Ishikawa (cell line): Measurements from ENCODE around the gene FGF21.

Source experiments
- CEBPB ChIP-seq: IDR thresholded peaks from 2 replicates; pipeline ENCODE4 v1.6.1; 2012
- CREB1 ChIP-seq: IDR thresholded peaks from 2 replicates; pipeline ENCODE4 v1.6.1; 2012; ENCODE audit warnings: low read depth
- EGR1 ChIP-seq: IDR thresholded peaks from 2 replicates; pipeline ENCODE4 v1.6.1; 2012
- EP300 ChIP-seq: IDR thresholded peaks from 2 replicates; pipeline ENCODE4 v1.6.1; 2012; ENCODE audit warnings: borderline replicate concordance
- FOXM1 ChIP-seq: IDR thresholded peaks from 2 replicates; pipeline ENCODE4 v1.6.1; 2012; ENCODE audit warnings: low read depth, borderline replicate concordance
- NFIC ChIP-seq: IDR thresholded peaks from 2 replicates; pipeline ENCODE4 v1.6.1; 2012
- RAD21 ChIP-seq: IDR thresholded peaks from 2 replicates; pipeline ENCODE4 v1.6.1; 2012; ENCODE audit warnings: low read depth
- TAF1 ChIP-seq: IDR thresholded peaks from 2 replicates; pipeline ENCODE4 v1.6.1; 2012; ENCODE audit warnings: low read depth, mild to moderate bottlenecking
- TCF12 ChIP-seq: IDR thresholded peaks from 2 replicates; pipeline ENCODE4 v1.6.1; 2012; ENCODE audit warnings: low read depth
- TEAD4 ChIP-seq: IDR thresholded peaks from 2 replicates; pipeline ENCODE4 v1.6.1; 2012
- YY1 ChIP-seq: IDR thresholded peaks from 2 replicates; pipeline ENCODE4 v1.6.1; 2012; ENCODE audit warnings: low read depth
- ZBTB7A ChIP-seq: IDR thresholded peaks from 2 replicates; pipeline ENCODE4 v1.6.1; 2012; ENCODE audit warnings: low read depth
- TF ChIP-seq, protein P1 (sequence below): IDR thresholded peaks from 2 replicates; pipeline ENCODE4 v1.6.1; 2012
- TF ChIP-seq, protein P2 (sequence below): IDR thresholded peaks from 2 replicates; pipeline ENCODE4 v1.6.1; 2012
- TF ChIP-seq, protein P3 (sequence below): IDR thresholded peaks from 2 replicates; pipeline ENCODE4 v1.6.1; 2012; ENCODE audit warnings: low read depth, mild to moderate bottlenecking

FGF21 gene

GRCh38 chr19:48750351-48750750 is 5.0 kb upstream of the FGF21 start:
- TF ChIP-seq YY1: no peak
- TF ChIP-seq, protein P1, sequence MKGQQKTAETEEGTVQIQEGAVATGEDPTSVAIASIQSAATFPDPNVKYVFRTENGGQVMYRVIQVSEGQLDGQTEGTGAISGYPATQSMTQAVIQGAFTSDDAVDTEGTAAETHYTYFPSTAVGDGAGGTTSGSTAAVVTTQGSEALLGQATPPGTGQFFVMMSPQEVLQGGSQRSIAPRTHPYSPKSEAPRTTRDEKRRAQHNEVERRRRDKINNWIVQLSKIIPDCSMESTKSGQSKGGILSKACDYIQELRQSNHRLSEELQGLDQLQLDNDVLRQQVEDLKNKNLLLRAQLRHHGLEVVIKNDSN: no peak
- TF ChIP-seq, protein P2, sequence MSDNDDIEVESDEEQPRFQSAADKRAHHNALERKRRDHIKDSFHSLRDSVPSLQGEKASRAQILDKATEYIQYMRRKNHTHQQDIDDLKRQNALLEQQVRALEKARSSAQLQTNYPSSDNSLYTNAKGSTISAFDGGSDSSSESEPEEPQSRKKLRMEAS: no peak
- TF ChIP-seq FOXM1: no peak
- TF ChIP-seq NFIC: no peak
- TF ChIP-seq TEAD4: no peak
- no peak for TF ChIP-seq CREB1
- TF ChIP-seq EGR1: no peak
- TF ChIP-seq EP300: no peak
- TF ChIP-seq TCF12: no peak
- TF ChIP-seq, protein P3, sequence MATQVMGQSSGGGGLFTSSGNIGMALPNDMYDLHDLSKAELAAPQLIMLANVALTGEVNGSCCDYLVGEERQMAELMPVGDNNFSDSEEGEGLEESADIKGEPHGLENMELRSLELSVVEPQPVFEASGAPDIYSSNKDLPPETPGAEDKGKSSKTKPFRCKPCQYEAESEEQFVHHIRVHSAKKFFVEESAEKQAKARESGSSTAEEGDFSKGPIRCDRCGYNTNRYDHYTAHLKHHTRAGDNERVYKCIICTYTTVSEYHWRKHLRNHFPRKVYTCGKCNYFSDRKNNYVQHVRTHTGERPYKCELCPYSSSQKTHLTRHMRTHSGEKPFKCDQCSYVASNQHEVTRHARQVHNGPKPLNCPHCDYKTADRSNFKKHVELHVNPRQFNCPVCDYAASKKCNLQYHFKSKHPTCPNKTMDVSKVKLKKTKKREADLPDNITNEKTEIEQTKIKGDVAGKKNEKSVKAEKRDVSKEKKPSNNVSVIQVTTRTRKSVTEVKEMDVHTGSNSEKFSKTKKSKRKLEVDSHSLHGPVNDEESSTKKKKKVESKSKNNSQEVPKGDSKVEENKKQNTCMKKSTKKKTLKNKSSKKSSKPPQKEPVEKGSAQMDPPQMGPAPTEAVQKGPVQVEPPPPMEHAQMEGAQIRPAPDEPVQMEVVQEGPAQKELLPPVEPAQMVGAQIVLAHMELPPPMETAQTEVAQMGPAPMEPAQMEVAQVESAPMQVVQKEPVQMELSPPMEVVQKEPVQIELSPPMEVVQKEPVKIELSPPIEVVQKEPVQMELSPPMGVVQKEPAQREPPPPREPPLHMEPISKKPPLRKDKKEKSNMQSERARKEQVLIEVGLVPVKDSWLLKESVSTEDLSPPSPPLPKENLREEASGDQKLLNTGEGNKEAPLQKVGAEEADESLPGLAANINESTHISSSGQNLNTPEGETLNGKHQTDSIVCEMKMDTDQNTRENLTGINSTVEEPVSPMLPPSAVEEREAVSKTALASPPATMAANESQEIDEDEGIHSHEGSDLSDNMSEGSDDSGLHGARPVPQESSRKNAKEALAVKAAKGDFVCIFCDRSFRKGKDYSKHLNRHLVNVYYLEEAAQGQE: no peak
- TF ChIP-seq CEBPB: no peak
- no peak for TF ChIP-seq RAD21
- TF ChIP-seq ZBTB7A: no peak
- TF ChIP-seq TAF1: no peak

DNA sequence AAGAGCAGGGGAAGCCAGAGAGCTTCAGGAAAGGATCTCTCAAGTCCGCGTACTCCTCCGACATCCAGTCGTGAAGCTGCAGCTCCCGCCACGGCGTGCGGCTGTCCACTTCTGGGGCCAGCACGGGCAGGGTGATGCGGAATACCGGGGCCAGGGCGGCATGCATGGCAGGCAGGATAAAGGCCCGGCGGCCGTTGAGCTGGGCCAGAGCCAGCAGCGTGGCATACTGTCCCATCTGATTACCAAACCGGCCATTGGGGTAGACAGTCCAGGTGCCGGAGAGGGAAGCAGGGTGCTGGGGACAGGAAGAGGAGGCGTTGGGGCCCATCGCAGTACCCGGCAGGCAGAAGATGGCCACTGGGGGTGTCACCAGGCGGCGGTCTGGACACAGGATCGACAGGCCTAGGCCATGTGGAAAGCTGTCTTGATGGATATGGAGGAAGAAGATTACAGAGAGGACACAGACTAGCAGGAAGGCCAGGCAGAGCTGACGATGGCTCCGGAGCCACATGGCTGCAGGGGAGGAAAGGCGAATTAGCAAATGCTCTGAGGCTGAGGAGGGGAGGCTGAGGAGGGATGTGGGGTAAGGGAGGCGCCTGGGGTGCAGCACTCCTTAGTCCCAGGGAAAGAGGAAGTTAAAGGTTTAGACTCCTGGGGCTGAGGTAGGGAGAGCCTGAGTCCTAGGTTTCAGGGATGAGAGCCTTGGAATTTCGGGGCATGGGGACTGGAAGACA is 4.4 kb upstream of the FGF21 start:
- TF ChIP-seq EGR1: no peak
- TF ChIP-seq, protein P3: no peak
- TF ChIP-seq FOXM1: no peak
- TF ChIP-seq CEBPB: no peak
- no peak for TF ChIP-seq EP300
- no peak for TF ChIP-seq TCF12
- TF ChIP-seq, protein P1: no peak
- no peak for TF ChIP-seq YY1
- TF ChIP-seq ZBTB7A: no peak

DNA sequence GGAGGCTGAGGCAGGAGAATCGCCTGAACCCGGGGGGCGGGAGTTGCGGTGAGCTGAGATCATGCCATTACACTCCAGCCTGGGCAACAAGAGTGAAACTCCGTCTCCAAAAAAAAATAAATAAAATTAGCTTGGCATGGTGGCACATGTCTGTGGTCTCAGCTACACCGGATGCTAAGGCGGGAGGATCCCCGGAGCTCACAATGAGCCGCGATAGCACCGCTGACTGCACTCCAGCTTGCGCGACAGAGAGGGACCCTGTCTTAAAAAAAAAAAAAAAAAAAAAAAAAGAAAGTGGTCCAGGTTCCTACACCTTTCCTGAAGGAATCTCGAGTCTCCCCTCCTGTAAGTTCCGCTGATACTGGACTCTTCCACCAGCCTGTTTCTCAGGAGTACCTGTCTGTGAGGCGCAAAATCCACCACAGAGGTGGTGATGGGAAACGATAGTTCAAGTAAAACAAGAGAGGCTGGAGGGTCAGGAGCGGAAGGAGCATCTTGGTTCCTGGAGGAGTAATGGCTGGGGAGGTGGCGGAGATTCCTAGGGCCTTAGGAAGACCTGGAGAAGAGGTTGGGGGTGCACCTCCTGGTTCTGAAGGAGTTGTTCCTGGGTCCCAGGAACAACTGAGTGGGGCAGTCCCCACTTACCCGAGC is 3.4 kb upstream of the FGF21 start:
- TF ChIP-seq EGR1 (no peak), TAF1 (no peak), CEBPB (no peak), NFIC (no peak), EP300 (no peak), CREB1 (no peak), TEAD4 (no peak)
- TF ChIP-seq, protein P3: no peak

GRCh38 chr19:48752496-48753365 is 2.6 kb upstream of the FGF21 start, which contains the start of gene FUT1:
Gene FUT1, minus strand, starts transcription at chr19:48752641. Its CDS starts 1,360 bp downstream, at chr19:48751281.
- TF ChIP-seq ZBTB7A: peak; percentile 98
- TF ChIP-seq RAD21: no peak
- peak; percentile 91 for TF ChIP-seq TCF12
- TF ChIP-seq EGR1: peak; percentile 45; the same call in 1 of the 2 replicates
- TF ChIP-seq FOXM1: no peak
- TF ChIP-seq TEAD4: peak; percentile 18; the same call in 1 of the 2 replicates
- TF ChIP-seq NFIC: peak; percentile 79
- TF ChIP-seq, protein P1: peak; percentile 43; the same call in 1 of the 2 replicates
- TF ChIP-seq YY1: peak; percentile 78
- TF ChIP-seq, protein P2: peak; percentile 84
- TF ChIP-seq CEBPB: no peak
- TF ChIP-seq, protein P3: no peak
- peak; percentile 62; the same call in 1 of the 2 replicates for TF ChIP-seq CREB1
- TF ChIP-seq EP300: peak; percentile 43
- TF ChIP-seq TAF1: peak; percentile 17
